NCI-H226 (cell line): ENCODE data around the gene CBX4.
A peak's percentile ranks its signal among the peaks of the same experiment; 100 is the strongest.
"Not testable (repeated sequence)": the region's sequence is repeated elsewhere in the genome, so short reads cannot be mapped to it uniquely, and the experiment has no call there.

ENCODE experiments used
- DNase-seq: peaks from one replicate; pipeline ENCODE4 v3.0.0-alpha.2; 2015

CBX4 gene

GRCh38 chr17:79859676-79860615 is 20.7 kb upstream of the CBX4 start:
- DNase-seq, result no peak

DNA sequence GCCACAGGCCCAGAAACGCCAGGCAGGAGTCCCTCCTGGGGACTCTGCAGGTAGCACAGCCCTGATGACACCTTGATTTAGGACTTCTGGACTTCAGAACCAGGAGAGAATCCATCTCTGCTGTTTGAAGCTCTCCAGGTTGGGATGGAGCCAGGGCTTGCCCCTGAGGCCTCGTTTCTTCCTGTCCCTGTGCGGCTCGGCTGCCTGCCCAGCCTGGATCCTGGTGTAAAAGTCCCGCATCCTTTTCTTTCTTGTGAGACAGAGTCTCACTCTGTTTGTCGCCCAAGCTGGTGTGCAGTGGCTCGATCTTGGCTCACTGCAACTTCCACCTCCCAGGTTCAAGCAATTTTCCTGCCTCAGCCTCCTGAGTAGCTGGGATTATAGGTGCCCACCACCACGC is 17.9 kb upstream of the CBX4 start:
- no peak for DNase-seq

- no peak for DNase-seq
Observed at GRCh38 chr17:79855331-79856124, 16.3 kb upstream of the CBX4 start.

DNA sequence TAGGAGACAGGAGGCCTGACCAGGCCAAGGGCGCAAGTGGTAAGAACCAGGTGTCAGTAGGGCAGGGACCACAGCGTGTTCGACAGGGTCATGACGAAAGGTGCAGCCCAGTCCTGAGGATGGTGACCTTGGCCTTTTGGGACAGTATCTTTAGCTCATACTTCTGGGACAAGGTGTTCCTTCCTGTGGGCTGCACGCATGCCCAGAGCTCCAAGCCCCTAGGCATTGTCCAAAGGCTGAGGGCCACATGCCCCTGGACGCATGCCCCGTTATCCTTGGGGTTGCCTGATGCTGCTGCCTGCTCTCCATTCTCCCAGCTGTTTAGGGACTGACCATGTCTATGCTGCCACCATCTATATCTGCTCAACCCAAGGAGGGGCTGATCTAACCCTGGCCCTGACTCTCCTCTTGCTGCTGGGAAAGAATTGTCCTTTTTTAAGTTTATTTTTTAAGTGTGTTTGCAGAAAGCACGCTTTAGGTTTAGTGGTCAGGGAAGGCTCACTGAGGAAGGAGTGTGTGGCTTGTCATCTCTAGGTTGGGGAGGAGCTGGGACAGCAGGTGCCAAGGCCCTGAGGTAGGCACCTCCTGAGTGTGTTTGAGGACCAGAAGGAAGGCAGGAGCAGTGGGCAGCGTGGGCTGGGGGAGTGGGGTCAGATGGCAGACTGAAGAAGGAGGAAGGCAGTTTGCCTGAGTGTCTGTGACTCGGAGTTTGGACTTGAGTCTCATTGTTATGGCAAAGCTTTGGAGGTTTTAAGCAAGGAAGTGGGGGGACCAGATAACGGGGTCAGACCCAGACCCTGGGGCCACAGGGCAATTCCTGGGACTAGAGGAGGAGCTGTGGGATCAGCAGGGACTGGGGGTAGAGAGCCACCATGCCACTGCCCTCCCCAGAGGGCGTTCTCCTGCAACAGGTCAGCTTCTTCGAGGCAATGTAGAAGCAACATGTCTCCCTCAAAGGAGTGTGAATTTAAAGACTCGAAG is 15.1 kb upstream of the CBX4 start:
- DNase-seq, result no peak

GRCh38 chr17:79853168-79853567 is 13.9 kb upstream of the CBX4 start:
- not testable (repeated sequence) for DNase-seq

- peak; percentile 46 for DNase-seq
Observed at GRCh38 chr17:79852748-79853147, 13.5 kb upstream of the CBX4 start.

GRCh38 chr17:79851461-79851817 is 12.2 kb upstream of the CBX4 start:
- no peak for DNase-seq

GRCh38 chr17:79850571-79851460 is 11.6 kb upstream of the CBX4 start:
- DNase-seq, result peak; percentile 81

DNA sequence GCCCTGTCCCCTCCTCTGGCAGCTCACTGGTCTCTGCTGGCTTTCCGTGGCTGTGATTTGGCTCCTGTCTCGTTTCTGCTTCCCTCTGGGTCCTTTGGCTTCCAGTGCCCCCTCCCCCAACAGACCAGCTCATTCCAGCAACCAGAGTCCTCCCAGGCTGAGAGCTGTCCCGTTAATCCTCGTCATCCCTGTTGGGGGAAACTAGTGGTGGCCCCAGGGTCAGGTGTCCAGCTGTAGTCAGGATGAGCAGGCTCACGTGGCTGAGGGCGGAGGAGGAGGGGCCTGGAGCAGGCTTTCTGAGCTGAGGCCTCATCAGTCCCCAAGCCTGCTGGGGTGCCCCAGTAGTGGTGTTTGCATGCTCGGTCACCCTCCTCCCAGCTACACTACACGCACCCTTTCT is 10.7 kb upstream of the CBX4 start:
- DNase-seq, result no peak

DNA sequence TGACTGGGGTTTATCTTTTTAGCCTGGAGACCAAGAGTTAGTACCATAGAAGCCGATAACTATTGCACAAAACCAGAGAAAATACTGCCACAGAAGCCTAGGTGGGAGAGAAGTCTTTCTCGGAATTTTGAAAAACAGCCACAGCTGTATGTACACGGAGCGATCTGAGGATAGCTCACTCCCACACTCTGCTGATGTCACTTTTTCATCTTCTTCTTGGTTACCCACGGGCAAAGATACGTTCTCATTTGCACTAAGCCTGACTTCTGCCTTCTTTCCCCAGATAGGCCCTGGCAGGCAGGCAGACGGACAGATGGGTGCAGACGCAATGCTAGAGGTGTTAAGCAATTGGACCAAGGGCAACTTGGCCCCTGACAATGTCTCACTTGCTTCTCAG is 9.1 kb upstream of the CBX4 start:
- no peak for DNase-seq

DNA sequence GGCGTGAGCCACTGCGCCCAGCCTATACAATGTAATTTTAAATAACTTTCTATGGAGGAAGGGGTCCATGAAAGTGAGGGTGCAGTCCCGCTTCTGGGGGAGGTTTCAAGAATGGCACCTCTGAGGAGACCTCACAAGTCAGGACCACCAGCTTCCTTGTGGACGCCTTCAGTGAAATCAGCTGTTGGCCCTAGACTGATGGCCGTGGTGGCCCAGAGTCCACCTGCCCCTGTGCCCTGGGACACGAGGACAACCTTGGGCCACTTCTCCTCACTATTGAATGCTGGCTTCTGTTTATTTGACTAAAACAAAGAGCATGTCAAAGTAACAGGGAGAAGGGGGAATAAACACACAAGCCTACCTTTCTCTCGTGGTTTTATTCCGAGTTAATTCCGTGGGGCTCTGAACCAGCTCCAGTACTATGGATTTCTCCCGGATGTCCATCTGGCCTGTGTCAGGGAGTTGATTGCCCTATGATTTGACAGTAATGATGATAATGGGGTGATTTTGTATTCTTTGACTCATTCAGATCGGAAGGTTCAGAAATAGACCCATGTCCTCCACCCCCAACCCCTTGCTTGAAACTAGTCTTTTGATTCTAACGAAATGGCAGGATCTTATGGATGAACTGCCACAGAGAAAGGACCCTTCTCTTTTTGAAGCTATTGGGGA is 8.6 kb upstream of the CBX4 start:
- no peak for DNase-seq

DNA sequence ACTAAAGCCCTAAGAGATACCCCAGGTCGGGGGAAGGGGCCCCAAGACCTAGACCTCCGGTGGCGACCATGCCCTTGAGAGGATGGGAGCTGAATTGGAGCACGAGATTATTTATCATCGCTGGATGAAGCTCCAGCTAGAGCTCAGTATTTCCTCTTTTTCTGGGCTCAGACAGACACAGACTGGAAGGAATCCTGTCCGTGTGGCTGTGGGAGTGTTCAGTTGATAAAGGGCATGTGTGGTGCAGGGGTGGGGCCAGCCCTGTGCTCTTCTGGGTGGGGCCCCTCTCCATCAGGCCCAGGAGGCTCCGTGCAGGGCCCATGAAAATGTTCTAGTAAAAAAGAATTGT is 6.3 kb upstream of the CBX4 start:
- DNase-seq, result peak; percentile 71

DNA sequence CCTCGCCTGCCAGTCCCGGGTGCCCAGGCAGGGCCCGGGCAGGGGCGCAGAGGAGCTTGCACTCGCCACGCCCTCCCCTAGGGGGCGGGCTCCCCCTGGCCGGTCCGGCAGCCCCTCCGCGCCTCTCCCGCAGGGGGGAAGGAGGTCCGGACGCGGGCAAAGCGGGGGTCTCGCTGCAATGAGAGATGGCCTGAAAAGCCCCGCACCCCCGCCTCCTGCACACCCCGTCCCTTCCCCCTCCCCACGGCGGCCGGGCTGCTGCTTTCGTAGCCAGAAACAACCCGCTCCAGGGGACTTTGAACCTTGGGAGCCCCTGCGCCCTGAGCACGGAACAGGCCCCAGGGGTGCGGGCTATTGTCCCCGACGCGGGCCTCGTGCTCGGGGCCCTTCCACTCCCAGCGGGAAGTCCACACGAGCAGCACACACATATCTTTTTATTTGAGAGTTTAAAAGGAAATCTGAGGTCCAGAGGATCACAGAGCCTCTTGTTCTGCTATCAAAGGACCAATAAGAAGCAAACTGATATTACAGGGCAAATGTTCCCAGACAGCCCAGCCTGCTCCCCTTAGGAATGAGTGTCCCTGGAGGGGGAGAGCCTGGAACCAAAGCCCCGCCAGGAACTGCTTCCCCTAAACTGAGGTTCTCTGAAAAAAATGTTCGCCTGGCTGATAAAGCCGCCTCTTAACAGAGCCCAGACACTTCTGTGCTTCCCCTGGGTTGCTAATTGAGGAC is 5.8 kb upstream of the CBX4 start:
- DNase-seq, result no peak

GRCh38 chr17:79843816-79844800 is 4.9 kb upstream of the CBX4 start:
- DNase-seq, result peak; percentile 57

DNA sequence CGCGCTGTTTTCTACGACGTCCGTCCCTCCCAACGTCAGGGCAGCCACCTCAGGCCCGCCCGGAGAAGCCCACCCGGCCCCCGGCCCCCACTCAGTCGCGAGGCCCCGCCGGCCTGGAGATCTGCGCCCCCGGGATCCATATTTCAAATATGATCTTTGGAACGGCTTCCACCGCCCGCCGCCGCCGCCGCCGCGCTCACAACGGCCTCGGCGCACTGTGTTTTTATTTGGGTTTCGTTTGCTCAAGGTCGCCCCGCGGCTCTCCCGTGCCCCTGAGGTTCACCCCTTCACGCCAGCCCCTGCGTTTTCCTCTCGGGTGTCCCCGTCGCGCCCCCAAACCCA is 4.2 kb upstream of the CBX4 start:
- DNase-seq, result no peak

- DNase-seq, result no peak
Observed at GRCh38 chr17:79842656-79843473, 3.6 kb upstream of the CBX4 start.

DNA sequence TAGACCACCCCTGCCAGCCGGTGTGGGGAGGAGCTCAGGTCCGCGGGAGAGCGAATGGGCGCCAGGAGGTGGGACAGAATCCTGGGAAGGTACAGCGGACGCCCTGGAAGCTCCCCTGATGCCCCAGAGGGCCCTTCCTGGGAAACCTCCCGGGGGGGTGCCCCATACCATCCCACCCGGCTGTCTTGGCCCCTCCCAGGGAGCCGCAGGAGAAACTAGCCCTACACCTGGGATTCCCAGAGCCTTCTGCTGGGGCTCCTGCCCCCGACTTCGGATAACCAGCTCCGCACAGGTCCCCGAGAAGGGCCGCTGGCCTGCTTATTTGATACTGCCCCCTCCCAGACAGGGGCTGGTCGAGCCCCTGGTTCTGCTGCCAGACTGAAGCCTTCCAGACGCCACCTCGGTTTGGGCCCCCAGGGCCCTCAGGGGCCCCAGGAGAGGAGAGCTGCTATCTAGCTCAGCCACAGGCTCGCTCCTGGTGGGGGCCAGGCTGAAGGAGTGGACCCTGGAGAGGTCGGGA is 3.0 kb upstream of the CBX4 start:
- DNase-seq, result no peak
